ENCODE measurements around the gene ID1.
"Not testable (repeated sequence)": the region's sequence is repeated elsewhere in the genome, so short reads cannot be mapped to it uniquely, and the experiment has no call there.

ID1 gene

GRCh38 chr20:31569163-31570020 is 35.7 kb upstream of the ID1 start:
- no peaks in the 10 kb centered on the region for H3K9me3 Mint-ChIP-seq
- H3K36me3 Mint-ChIP-seq (ENCODE audit: low read depth) = peaks cover 68% of the 10 kb centered on the region
- intact Hi-C loops (cut with micrococcal nuclease) = no loop called here

GRCh38 chr20:31570021-31570463 is 35.0 kb upstream of the ID1 start:
- Mint-ChIP-seq H3K27ac (no peak overlapping the region), H3K4me3 (no peak overlapping the region)

More at GRCh38 chr20:31569163-31570020, 35.7 kb upstream of the ID1 start:
- Mint-ChIP-seq H3K4me1 (ENCODE audit: low read depth) (peaks cover 35% of the 10 kb centered on the region), H3K27me3 (no peaks in the 10 kb centered on the region), H3K27ac (no peak overlapping the region), H3K4me3 (no peak overlapping the region)

GRCh38 chr20:31570735-31571617 is 34.1 kb upstream of the ID1 start:
- Mint-ChIP-seq H3K9me3 (no peaks in the 10 kb centered on the region), H3K27me3 (no peaks in the 10 kb centered on the region), H3K27ac (no peak overlapping the region), H3K36me3 (ENCODE audit: low read depth) (peaks cover 52% of the 10 kb centered on the region), H3K4me3 (no peak overlapping the region), H3K4me1 (ENCODE audit: low read depth) (peaks cover 35% of the 10 kb centered on the region)
- intact Hi-C loops (cut with micrococcal nuclease) = no loop called here

More at GRCh38 chr20:31570021-31570463, 35.0 kb upstream of the ID1 start:
- H3K27me3 Mint-ChIP-seq = no peaks in the 10 kb centered on the region
- intact Hi-C loops (cut with micrococcal nuclease) = no loop called here
- peaks cover 35% of the 10 kb centered on the region for H3K4me1 Mint-ChIP-seq (ENCODE audit: low read depth)
- H3K9me3 Mint-ChIP-seq = no peaks in the 10 kb centered on the region
- H3K36me3 Mint-ChIP-seq (ENCODE audit: low read depth) = peaks cover 62% of the 10 kb centered on the region

DNA sequence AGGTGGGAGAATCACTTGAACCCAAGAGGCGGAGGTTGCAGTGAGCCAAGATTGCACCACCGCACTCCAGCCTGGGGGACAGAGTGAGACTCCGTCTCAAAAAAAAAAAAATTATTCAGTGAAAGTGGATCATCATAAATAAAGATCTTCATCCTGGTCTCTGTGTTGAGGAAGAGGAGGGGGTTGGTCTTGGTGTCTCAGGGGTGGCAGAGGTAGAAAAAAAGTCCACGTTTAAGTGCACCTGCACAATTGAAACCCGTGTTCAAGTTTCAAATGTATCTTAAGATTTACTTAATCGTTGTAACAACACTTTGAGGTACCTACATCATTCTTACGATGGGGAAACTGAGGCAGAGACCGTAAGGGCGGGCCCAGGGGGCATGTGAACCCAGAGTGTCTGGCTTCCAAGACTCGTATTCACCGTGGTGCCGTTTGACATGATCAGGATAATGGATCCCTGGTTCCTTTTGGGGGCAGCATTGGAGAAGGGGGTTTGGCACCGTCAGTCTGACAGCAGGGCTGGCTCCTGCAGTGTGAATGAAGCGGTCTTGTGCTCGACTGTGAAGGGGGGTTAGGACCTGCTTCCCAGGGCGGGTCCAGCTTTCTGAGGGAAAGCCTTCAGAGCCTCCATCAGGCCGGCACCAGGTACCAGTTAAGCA is 32.9 kb upstream of the ID1 start:
- peak overlapping the region; percentile 87 for H3K27ac Mint-ChIP-seq
- H3K9me3 Mint-ChIP-seq = no peaks in the 10 kb centered on the region
- intact Hi-C loops (cut with micrococcal nuclease) = loop anchor here (1.0 to 2.0 kb wide), 2 partner anchors 25 to 33 kb away; partner anchors contain the start of gene ID1

DNA sequence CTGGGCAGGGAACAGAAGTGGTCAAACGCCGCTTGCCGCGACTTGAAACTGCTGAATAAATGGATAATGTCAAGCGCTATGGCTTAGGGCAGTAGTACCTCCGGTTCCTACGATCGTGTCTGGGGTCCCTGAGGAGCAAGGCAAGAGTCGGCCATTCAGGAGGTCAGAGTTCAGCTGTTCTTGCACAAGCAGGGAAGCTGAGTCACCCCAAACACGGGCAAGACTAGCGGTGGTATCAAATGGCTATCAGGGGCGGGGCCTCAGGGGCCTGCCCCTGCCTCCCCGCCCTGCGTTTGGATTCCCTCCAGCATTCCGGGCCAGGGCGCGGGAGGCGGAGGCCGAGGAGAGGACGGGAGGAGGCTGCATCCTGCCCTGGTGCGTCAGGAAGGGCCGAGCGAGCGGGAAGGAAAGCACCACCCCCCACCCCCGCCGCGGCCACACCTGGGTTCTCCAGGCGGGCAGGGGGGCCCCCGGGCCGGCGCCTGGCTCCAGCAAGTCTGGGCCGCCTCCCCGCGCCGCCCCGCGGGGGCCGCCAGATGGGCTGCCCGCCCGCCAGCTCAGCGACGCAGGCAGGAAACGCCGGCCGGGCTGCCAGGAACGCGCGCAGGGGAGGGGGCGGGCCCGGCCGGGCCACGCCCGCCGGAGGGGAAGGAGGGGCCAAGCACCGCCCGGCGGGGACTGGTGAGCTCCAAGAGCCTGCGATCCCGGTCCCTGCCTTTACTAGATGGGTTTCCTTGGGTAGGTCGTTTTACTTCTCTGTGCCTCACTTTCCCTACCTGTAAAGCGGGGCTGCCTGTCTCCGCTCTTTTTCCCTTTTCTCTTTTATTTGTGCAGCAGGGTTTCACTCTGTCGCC is 32.2 kb upstream of the ID1 start:
- Mint-ChIP-seq H3K4me1 (ENCODE audit: low read depth) (peaks cover 31% of the 10 kb centered on the region), H3K4me3 (peak overlapping the region; percentile 82), H3K27ac (peak overlapping the region; percentile 87), H3K9me3 (no peaks in the 10 kb centered on the region), H3K36me3 (ENCODE audit: low read depth) (peaks cover 37% of the 10 kb centered on the region), H3K27me3 (no peaks in the 10 kb centered on the region)
- intact Hi-C loops (cut with micrococcal nuclease) = loop anchor here (1.0 to 2.0 kb wide), 2 partner anchors 26 to 32 kb away; partner anchors contain the start of gene ID1

More for the DNA sequence above, 32.9 kb upstream of the ID1 start:
- peaks cover 41% of the 10 kb centered on the region for H3K36me3 Mint-ChIP-seq (ENCODE audit: low read depth)
- H3K4me3 Mint-ChIP-seq = peak overlapping the region; percentile 82
- H3K27me3 Mint-ChIP-seq = no peaks in the 10 kb centered on the region
- peaks cover 31% of the 10 kb centered on the region for H3K4me1 Mint-ChIP-seq (ENCODE audit: low read depth)

DNA sequence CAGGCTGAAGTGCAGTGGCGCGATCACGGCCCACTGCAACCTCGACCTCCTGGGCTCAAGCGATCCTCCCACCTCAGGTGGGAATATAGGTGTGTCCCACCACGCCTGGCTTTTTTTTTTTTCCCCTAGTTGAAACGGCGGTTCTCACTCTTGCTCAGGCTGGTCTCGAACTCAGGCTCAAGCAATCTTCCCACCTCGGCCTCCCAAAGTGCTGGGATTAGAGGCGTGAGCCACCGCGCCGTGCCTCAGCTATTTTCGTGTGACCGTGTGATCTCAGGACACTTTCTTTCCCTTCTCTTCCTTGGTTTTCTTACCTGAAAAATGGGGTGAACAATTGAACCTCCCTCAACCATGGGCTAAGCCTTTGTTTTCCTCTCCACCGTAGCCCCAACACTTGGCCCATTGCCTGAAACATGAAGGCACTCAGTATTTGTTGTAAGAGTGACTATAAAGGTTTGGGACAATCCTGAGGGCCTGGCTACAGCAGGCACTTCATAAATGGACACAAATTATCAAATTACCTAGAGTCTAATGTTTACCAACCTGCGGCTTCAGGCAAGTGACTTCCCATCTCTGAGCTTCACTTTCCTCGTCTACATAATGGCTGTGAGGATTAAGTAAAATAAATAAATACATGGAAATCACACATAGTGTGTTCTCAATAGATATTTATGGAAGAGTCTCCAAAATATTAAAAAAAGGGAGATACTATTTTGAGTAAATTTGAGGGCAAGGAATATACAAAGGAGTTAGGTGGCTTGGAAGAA is 31.4 kb upstream of the ID1 start:
- intact Hi-C loops (cut with micrococcal nuclease) = loop anchor here (2.0 kb wide), 1 partner anchor 31 kb away; the partner anchor contains the start of gene ID1
- H3K9me3 Mint-ChIP-seq = no peaks in the 10 kb centered on the region
- peaks cover 30% of the 10 kb centered on the region for H3K36me3 Mint-ChIP-seq (ENCODE audit: low read depth)
- no peaks in the 10 kb centered on the region for H3K27me3 Mint-ChIP-seq
- H3K27ac Mint-ChIP-seq = peak overlapping the region; percentile 87
- H3K4me3 Mint-ChIP-seq = peak overlapping the region; percentile 82
- H3K4me1 Mint-ChIP-seq (ENCODE audit: low read depth) = peaks cover 31% of the 10 kb centered on the region

DNA sequence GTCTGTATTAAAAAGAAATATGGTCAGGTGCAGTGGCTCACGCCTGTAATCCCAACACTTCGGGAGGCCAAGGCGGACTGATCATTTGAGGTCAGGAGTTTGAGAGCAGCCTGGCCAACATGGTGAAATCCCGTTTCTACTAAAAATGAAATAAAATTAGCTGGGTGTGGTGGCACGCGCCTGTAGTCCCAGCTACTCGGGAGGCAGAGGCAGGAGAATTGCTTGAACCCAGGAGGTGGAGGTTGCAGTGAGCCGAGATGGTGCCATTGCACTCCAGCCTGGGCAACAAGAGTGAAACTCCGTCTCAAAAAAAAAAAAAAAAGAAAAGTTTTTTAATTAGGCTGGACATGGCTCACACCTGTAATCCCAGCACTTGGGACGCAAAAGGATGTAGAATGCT is 30.1 kb upstream of the ID1 start:
- Mint-ChIP-seq H3K36me3 (ENCODE audit: low read depth) (peaks cover 17% of the 10 kb centered on the region), H3K4me1 (ENCODE audit: low read depth) (peaks cover 19% of the 10 kb centered on the region)
- H3K27me3 Mint-ChIP-seq; H3K4me3 Mint-ChIP-seq; H3K9me3 Mint-ChIP-seq; H3K27ac Mint-ChIP-seq; intact Hi-C loops (cut with micrococcal nuclease): not testable (repeated sequence)

DNA sequence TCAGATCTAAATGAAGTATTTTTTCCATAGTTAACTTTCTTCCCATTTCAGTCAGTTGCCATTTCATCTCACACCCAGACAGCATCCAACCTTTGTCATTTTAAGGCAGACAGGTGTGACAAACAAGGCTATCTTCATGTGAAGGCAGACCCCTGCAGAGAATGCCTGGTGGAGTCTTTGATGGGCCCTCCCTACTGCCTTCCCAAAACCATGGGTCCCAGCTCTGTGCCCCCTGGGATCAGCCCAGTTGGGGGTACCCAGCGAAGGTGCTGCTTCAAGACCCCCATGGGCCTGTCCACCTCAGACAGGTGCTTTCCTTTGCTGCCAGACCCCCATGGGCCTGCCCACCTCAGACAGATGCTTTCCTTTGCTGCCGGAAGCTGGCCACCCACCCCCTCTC is 28.3 kb upstream of the ID1 start:
- intact Hi-C loops (cut with micrococcal nuclease) = no loop called here
- Mint-ChIP-seq H3K27me3 (no peaks in the 10 kb centered on the region), H3K36me3 (ENCODE audit: low read depth) (peaks cover 5% of the 10 kb centered on the region), H3K27ac (no peak overlapping the region), H3K4me1 (ENCODE audit: low read depth) (peaks cover 18% of the 10 kb centered on the region), H3K4me3 (no peak overlapping the region), H3K9me3 (no peaks in the 10 kb centered on the region)

GRCh38 chr20:31577194-31577593 is 27.9 kb upstream of the ID1 start:
- no peak overlapping the region for H3K4me3 Mint-ChIP-seq
- H3K9me3 Mint-ChIP-seq = no peaks in the 10 kb centered on the region
- H3K36me3 Mint-ChIP-seq (ENCODE audit: low read depth) = peaks cover 5% of the 10 kb centered on the region
- peaks cover 14% of the 10 kb centered on the region for H3K4me1 Mint-ChIP-seq (ENCODE audit: low read depth)
- intact Hi-C loops (cut with micrococcal nuclease) = no loop called here
- no peak overlapping the region for H3K27ac Mint-ChIP-seq
- no peaks in the 10 kb centered on the region for H3K27me3 Mint-ChIP-seq

- no peaks in the 10 kb centered on the region for H3K9me3 Mint-ChIP-seq
- no peak overlapping the region for H3K4me3 Mint-ChIP-seq
- peaks cover 5% of the 10 kb centered on the region for H3K4me1 Mint-ChIP-seq (ENCODE audit: low read depth)
- no peaks in the 10 kb centered on the region for H3K27me3 Mint-ChIP-seq
- peaks cover 5% of the 10 kb centered on the region for H3K36me3 Mint-ChIP-seq (ENCODE audit: low read depth)
- no peak overlapping the region for H3K27ac Mint-ChIP-seq
- intact Hi-C loops (cut with micrococcal nuclease) = no loop called here
These were observed 26.5 kb upstream of the ID1 start for GRCh38 chr20:31578448-31579138.

DNA sequence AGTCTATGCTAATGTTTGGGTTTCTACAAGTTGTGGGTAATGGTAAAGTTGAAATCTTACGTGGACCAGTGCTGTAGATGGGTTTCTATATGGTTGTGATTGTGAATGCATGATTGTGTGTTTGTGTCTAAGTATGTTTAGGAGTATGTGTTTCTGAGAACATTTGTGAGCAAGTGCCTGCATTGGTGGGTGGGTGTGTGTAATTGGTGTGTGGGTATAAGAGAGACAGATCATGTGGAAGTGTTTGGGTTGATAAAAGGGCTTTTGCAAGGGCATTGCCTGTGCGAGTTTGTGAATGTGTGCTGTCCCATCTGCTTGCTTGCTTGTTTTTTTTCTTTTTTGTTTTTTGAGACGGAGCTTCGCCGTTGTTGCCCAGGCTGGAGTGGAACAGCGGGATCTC is 25.8 kb upstream of the ID1 start:
- Mint-ChIP-seq H3K27me3 (peaks cover 2% of the 10 kb centered on the region), H3K27ac (no peak overlapping the region), H3K4me3 (no peak overlapping the region), H3K4me1 (ENCODE audit: low read depth) (no peaks in the 10 kb centered on the region), H3K9me3 (no peaks in the 10 kb centered on the region), H3K36me3 (ENCODE audit: low read depth) (peaks cover 5% of the 10 kb centered on the region)
- intact Hi-C loops (cut with micrococcal nuclease) = no loop called here

Measured in dendritic cell treated with granulocyte-macrophage colony-stimulating factor and Interleukin-4, amounts not matched to agents 40 ng/mL and 50 ng/mL, for 4 days (primary cell).